Measurements from ENCODE around the gene BID. TPM values are rescaled to one million over a fixed set of nuclear protein-coding genes. Genes with fewer than 3 reads are reported as not detected.

The BID gene
- total RNA-seq, 2 experiments from 2014 or later, result 8.9 to 10.3 TPM

GRCh38 chr22:17787241-17787640, 13.0 kb upstream of the BID start:
- H3K4me3 Mint-ChIP-seq, result no peak overlapping the region

GRCh38 chr22:17786435-17787161, 12.3 kb upstream of the BID start:
- CTCF ChIA-PET, result interaction anchor here (1.6 to 4.9 kb wide), 3 partner anchors 19 to 44 kb away, joined by 3 to 45 read pairs (median 20); no protein-coding TSS in a partner anchor
- H3K27me3 Mint-ChIP-seq, result no peaks in the 10 kb centered on the region
- intact Hi-C loops (cut with DNase I, micrococcal nuclease), result loop anchor here in 1 of 2 experiments (10.0 kb wide), 1 partner anchor 152 kb away; the partner anchor contains the start of gene BCL2L13

More at GRCh38 chr22:17787241-17787640, 13.0 kb upstream of the BID start:
- no peak overlapping the region for H3K27ac ChIP-seq (ENCODE audit: low read depth in 1 of 2, low read length in 2 of 2)
- no peaks in the 10 kb centered on the region for H3K9me3 ChIP-seq (ENCODE audit: control insufficient read depth in 1 of 2, insufficient read depth in 1 of 2, low read length in 2 of 2)
- Mint-ChIP-seq H3K9me3 (no peaks in the 10 kb centered on the region), H3K36me3 (ENCODE audit: low read depth) (no peaks in the 10 kb centered on the region), H3K27ac (peak overlapping the region; percentile 30), H3K4me1 (ENCODE audit: low read depth) (no peaks in the 10 kb centered on the region), H3K27me3 (no peaks in the 10 kb centered on the region)
- ChIA-PET CTCF (interaction anchor here (1.6 to 4.9 kb wide), 3 partner anchors 19 to 45 kb away, joined by 3 to 45 read pairs (median 20); no protein-coding TSS in a partner anchor), POLR2A (interaction anchor here (1.3 kb wide), 1 partner anchor 14 kb away, joined by 5 read pairs; no protein-coding TSS in a partner anchor)
- TF ChIP-seq CTCF (IDR thresholded peaks at IDR 0.05), result no peak
- no peak overlapping the region for H3K4me3 ChIP-seq (ENCODE audit: low read length)
- no peaks in the 10 kb centered on the region for H3K36me3 ChIP-seq (ENCODE audit: insufficient read depth, low read length)
- intact Hi-C loops (cut with DNase I, micrococcal nuclease), result loop anchor here in 1 of 2 experiments (10.0 kb wide), 1 partner anchor 152 kb away; the partner anchor contains the start of gene BCL2L13
- no peaks in the 10 kb centered on the region for H3K27me3 ChIP-seq (ENCODE audit: control insufficient read depth in 1 of 2, insufficient read depth in 2 of 2, low read length in 2 of 2)
- peaks cover 22% of the 10 kb centered on the region for H3K4me1 ChIP-seq (ENCODE audit: insufficient read depth, low read length)
- DNase-seq, result no peak
- ATAC-seq (ENCODE audit: poor library complexity), result no peak

More at GRCh38 chr22:17786435-17787161, 12.3 kb upstream of the BID start:
- peaks cover 2% of the 10 kb centered on the region for H3K4me1 Mint-ChIP-seq (ENCODE audit: low read depth)
- H3K27me3 ChIP-seq (ENCODE audit: control insufficient read depth in 1 of 2, insufficient read depth in 2 of 2, low read length in 2 of 2), result no peaks in the 10 kb centered on the region
- TF ChIP-seq CTCF (IDR thresholded peaks at IDR 0.05), result no peak
- no peak for ATAC-seq (ENCODE audit: poor library complexity)
- no peaks in the 10 kb centered on the region for H3K36me3 Mint-ChIP-seq (ENCODE audit: low read depth)
- DNase-seq, result no peak
- no peak overlapping the region for H3K27ac Mint-ChIP-seq
- no peaks in the 10 kb centered on the region for H3K9me3 Mint-ChIP-seq
- H3K36me3 ChIP-seq (ENCODE audit: insufficient read depth, low read length), result no peaks in the 10 kb centered on the region
- H3K4me3 Mint-ChIP-seq, result no peak overlapping the region
- H3K4me1 ChIP-seq (ENCODE audit: insufficient read depth, low read length), result peaks cover 28% of the 10 kb centered on the region
- no peaks in the 10 kb centered on the region for H3K9me3 ChIP-seq (ENCODE audit: control insufficient read depth in 1 of 2, insufficient read depth in 1 of 2, low read length in 2 of 2)
- no peak overlapping the region for H3K4me3 ChIP-seq (ENCODE audit: low read length)
- POLR2A ChIA-PET, result interaction anchor here (1.3 to 2.5 kb wide), 4 partner anchors 9 to 291 kb away, joined by 3 to 9 read pairs (median 6); partner anchors contain the start of gene PEX26
- H3K27ac ChIP-seq (ENCODE audit: low read depth in 1 of 2, low read length in 2 of 2), result no peak overlapping the region
